OCI-LY7 (cell line): ENCODE results near the gene NDUFAF7. TPM values are rescaled to one million over a fixed set of nuclear protein-coding genes. Genes with fewer than 3 reads are reported as not detected.

Experiments
- BruUV-seq: library from RNA; stranded (reverse); fragments of 400-500 nt; replicated peaks from 2 replicates; lab custom pipeline; 2021; lab: Mats Ljungman, UMichigan
- CTCF ChIA-PET: fragments of 300-600 bp; sonication (Branson Sonifier 250); formaldehyde crosslinking; loops from one replicate; lab custom pipeline; 2022; ENCODE audit warnings: antibody characterized with exemption; ENCODE audit not compliant: unreplicated experiment; lab: Charles Lee
- POLR2A ChIA-PET: fragments of 300-600 bp; sonication (Branson Sonifier 250); formaldehyde crosslinking; loops from one replicate; lab custom pipeline; 2022; ENCODE audit warnings: antibody characterized with exemption; lab: Charles Lee
- DNase-seq: peaks from one replicate; pipeline ENCODE4 v3.0.0-alpha.2; 2015; ENCODE audit warnings: low spot score
- H2AFZ ChIP-seq: fragments of 200-600 bp; sonication (generic), shearing (Covaris generic); 2 replicates; pipeline ENCODE4 v1.6.1; 2014; ENCODE audit warnings: mild to moderate bottlenecking, antibody characterized with exemption, low read length, moderate library complexity
- H3K27ac ChIP-seq: fragments of 200-600 bp; sonication (generic); 2 replicates; pipeline ENCODE4 v1.5.1; 2014; ENCODE audit warnings: mixed run types, low read depth, mild to moderate bottlenecking, moderate library complexity, low read length, inconsistent platforms; ENCODE audit not compliant: poor library complexity, severe bottlenecking
- H3K36me3 ChIP-seq: fragments of 200-600 bp; sonication (generic); 2 replicates; pipeline ENCODE4 v1.6.1; 2014; ENCODE audit warnings: mild to moderate bottlenecking, antibody characterized with exemption, low read length, moderate library complexity, mixed read lengths; ENCODE audit not compliant: insufficient read depth
- H3K4me1 ChIP-seq: fragments of 200-600 bp; sonication (generic); 2 replicates; pipeline ENCODE4 v1.5.1; 2014; ENCODE audit warnings: mild to moderate bottlenecking, low read length; ENCODE audit not compliant: insufficient read depth, poor library complexity, severe bottlenecking
- H3K4me2 ChIP-seq: fragments of 200-600 bp; sonication (generic); 2 replicates; pipeline ENCODE4 v1.6.1; 2014; ENCODE audit warnings: mild to moderate bottlenecking, low read length
- H3K4me3 ChIP-seq: fragments of 200-600 bp; sonication (generic); 2 replicates; pipeline ENCODE4 v1.5.1; 2014; ENCODE audit warnings: mild to moderate bottlenecking, low read depth, low read length; ENCODE audit not compliant: poor library complexity, severe bottlenecking
- H3K79me2 ChIP-seq: fragments of 200-600 bp; sonication (generic); 2 replicates; pipeline ENCODE4 v1.6.1; 2016; ENCODE audit warnings: low read depth, mild to moderate bottlenecking, low read length, moderate library complexity, mixed read lengths; ENCODE audit not compliant: insufficient read depth
- H3K9me2 ChIP-seq: fragments of 200-600 bp; sonication (generic); 2 replicates; pipeline ENCODE4 v1.6.1; 2016; ENCODE audit warnings: mild to moderate bottlenecking, low read length, mixed read lengths; ENCODE audit not compliant: insufficient read depth
- H3K9me3 ChIP-seq: fragments of 200-600 bp; sonication (generic); 2 replicates; pipeline ENCODE4 v1.6.1; 2014; ENCODE audit warnings: mild to moderate bottlenecking, mixed run types, low read length, mixed read lengths
- H4K20me1 ChIP-seq: fragments of 200-600 bp; sonication (generic); 2 replicates; pipeline ENCODE4 v1.6.1; 2014; ENCODE audit warnings: mild to moderate bottlenecking, antibody characterized with exemption, low read length, moderate library complexity, mixed read lengths; ENCODE audit not compliant: insufficient read depth
- EZH2phosphoT487 ChIP-seq: fragments of 200-600 bp; sonication (generic); IDR thresholded peaks from 2 replicates; pipeline ENCODE4 v1.6.1; 2018; ENCODE audit warnings: low read depth, borderline replicate concordance, mild to moderate bottlenecking, mixed run types, antibody characterized with exemption, low read length, moderate library complexity, mixed read lengths
- intact Hi-C: fragments of 100-400 bp; cut with micrococcal nuclease; formaldehyde crosslinking; loops from one replicate; pipeline ENCODE4 v1.10.0; 2022; ENCODE audit not compliant: unreplicated experiment
- total RNA-seq, 2 experiments: library from RNA; depleted of rRNA in 1 of 2; stranded (reverse); fragments of >200 nt in 1 of 2; shearing (Covaris generic) in 1 of 2; gene quantifications; 2 replicates each; pipeline ENCODE4 v1.2.3, GENCODE V29; 2014 to 2022
- TF ChIP-seq, protein P1 (sequence below): fragments of 200-600 bp; sonication (generic); conservative IDR thresholded peaks from 2 replicates; pipeline ENCODE4 v1.5.1; 2014; ENCODE audit warnings: mild to moderate bottlenecking, antibody characterized with exemption, low read length, moderate library complexity, mixed read lengths

Gene NDUFAF7
- total RNA-seq, 2 experiments from 2014 or later = 23.3 to 26.0 TPM

DNA sequence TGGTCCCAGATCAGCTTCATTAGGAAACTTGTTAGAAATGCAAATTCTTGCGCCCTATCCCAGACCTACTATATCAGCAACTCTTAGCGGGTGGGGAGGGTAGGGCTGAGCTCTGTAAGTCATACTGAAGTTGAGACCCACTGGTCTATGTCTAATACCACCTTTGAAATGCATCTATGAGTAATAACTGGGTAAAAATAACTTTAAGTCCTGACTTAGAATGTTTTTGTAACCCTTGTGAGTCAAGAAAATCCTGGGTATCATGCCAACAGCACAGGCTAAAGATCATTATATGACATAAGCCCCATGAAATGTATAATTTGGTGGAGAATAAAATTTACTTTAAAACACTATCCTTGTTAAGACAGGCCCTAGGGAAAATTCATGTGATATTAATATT lies 51.7 kb downstream of the NDUFAF7 start:
- DNase-seq = no peak
- Histone ChIP-seq H3K27ac (no peak overlapping the region), H3K4me1 (no peaks in the 10 kb centered on the region), H2AFZ (no peak overlapping the region), H3K9me2 (no peaks in the 10 kb centered on the region), H3K4me2 (no peak overlapping the region), H3K9me3 (no peaks in the 10 kb centered on the region), H4K20me1 (no peaks in the 10 kb centered on the region), H3K4me3 (no peak overlapping the region), H3K79me2 (peaks cover 6% of the 10 kb centered on the region; the same call in 1 of the 2 replicates), H3K36me3 (peaks cover 91% of the 10 kb centered on the region)
- no TSS peak for BruUV-seq
- no peak for TF ChIP-seq EZH2phosphoT487
- TF ChIP-seq, protein P1, sequence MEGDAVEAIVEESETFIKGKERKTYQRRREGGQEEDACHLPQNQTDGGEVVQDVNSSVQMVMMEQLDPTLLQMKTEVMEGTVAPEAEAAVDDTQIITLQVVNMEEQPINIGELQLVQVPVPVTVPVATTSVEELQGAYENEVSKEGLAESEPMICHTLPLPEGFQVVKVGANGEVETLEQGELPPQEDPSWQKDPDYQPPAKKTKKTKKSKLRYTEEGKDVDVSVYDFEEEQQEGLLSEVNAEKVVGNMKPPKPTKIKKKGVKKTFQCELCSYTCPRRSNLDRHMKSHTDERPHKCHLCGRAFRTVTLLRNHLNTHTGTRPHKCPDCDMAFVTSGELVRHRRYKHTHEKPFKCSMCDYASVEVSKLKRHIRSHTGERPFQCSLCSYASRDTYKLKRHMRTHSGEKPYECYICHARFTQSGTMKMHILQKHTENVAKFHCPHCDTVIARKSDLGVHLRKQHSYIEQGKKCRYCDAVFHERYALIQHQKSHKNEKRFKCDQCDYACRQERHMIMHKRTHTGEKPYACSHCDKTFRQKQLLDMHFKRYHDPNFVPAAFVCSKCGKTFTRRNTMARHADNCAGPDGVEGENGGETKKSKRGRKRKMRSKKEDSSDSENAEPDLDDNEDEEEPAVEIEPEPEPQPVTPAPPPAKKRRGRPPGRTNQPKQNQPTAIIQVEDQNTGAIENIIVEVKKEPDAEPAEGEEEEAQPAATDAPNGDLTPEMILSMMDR = no peak
- POLR2A ChIA-PET = interaction anchor here (1.1 kb wide), 1 partner anchor 37 kb away, joined by 8 read pairs; no protein-coding TSS in a partner anchor
- CTCF ChIA-PET = no interaction called here
- intact Hi-C loops = no loop called here

DNA sequence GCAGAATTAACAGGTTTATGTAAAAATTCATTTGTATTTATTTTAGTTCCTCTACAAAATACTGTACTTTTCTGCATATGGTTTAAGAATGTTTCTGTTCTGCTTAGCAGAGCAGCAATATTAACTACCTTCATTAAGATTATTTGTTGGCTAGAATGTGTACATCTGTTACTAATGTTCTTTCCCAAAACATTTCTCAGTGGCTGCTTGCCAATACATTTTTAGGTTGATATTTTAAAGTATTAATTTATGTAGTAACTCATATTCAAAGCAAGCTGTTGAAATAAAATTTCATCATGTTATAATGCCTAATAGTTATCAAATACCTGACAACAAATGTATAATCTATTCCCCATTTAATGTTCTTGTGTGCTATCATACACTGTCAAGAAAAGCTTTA lies 52.9 kb downstream of the NDUFAF7 start:
- TF ChIP-seq EZH2phosphoT487 = no peak
- TF ChIP-seq, protein P1 = no peak
- intact Hi-C loops = no loop called here
- H2AFZ ChIP-seq = no peak overlapping the region
- ChIA-PET CTCF (no interaction called here), POLR2A (interaction anchor here (0.5 to 1.8 kb wide), 9 partner anchors 13 to 117 kb away, joined by 3 to 6 read pairs (median 3); no protein-coding TSS in a partner anchor)
- no peak overlapping the region for H3K4me2 ChIP-seq
- H3K9me2 ChIP-seq = no peaks in the 10 kb centered on the region
- no peaks in the 10 kb centered on the region for H3K9me3 ChIP-seq
- H3K4me1 ChIP-seq = no peaks in the 10 kb centered on the region
- no peak for DNase-seq
- no peak overlapping the region for H3K27ac ChIP-seq
- no TSS peak for BruUV-seq
- H3K4me3 ChIP-seq = no peak overlapping the region
- H3K79me2 ChIP-seq = peaks cover 6% of the 10 kb centered on the region; the same call in 1 of the 2 replicates
- H4K20me1 ChIP-seq = no peaks in the 10 kb centered on the region
- H3K36me3 ChIP-seq = peaks cover 89% of the 10 kb centered on the region

DNA sequence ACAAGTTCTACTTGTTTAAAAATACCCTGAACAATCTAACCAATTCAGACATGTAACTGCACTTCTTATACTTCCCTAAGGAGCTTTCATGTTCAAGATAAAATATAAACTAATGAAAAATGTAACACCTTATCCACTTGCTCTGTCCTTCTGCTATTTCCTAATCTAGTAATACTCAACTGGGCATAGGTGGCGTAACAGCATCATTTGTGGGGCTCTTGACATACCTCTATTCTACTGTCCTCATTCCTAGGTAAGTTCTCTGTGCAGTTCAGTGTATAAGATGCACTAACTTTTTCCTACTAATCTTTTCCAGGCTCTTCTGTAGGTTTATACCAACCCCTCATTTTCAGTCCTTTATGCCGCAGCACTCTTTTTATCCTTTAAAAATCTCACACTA lies 56.5 kb downstream of the NDUFAF7 start:
- TF ChIP-seq, protein P1 = peak; percentile 79
- TF ChIP-seq EZH2phosphoT487 = no peak
- H3K36me3 ChIP-seq = peaks cover 89% of the 10 kb centered on the region
- no peak overlapping the region for H3K4me3 ChIP-seq
- no peak overlapping the region for H2AFZ ChIP-seq
- POLR2A ChIA-PET = interaction anchor here (0.7 to 1.0 kb wide), 3 partner anchors 10 to 87 kb away, joined by 3 read pairs; no protein-coding TSS in a partner anchor
- CTCF ChIA-PET = no interaction called here
- H3K79me2 ChIP-seq = peaks cover 38% of the 10 kb centered on the region
- H3K9me3 ChIP-seq = no peaks in the 10 kb centered on the region
- no peak overlapping the region for H3K4me2 ChIP-seq
- no TSS peak for BruUV-seq
- H4K20me1 ChIP-seq = 0 out of 2 replicates have a peak, but pooled peaks cover 4% of the 10 kb centered on the region
- intact Hi-C loops = no loop called here
- DNase-seq = peak; percentile 54
- H3K9me2 ChIP-seq = no peaks in the 10 kb centered on the region
- no peak overlapping the region for H3K27ac ChIP-seq
- peaks cover 8% of the 10 kb centered on the region for H3K4me1 ChIP-seq
